HFF-Myc (cell line): ENCODE results near the gene BCORL1.

ENCODE experiments used
- DNase-seq: peaks from one replicate; pipeline ENCODE4 v3.0.0-alpha.2; 2011; ENCODE audit warnings: low read depth; ENCODE audit errors: extremely low read depth
- H3K4me3 ChIP-seq: replicated peaks from 2 replicates; pipeline ENCODE4 v1.5.1; 2011; ENCODE audit warnings: low read depth, mild to moderate bottlenecking, control low read depth, low read length
- CTCF ChIP-seq: IDR thresholded peaks from 2 replicates; pipeline ENCODE4 v1.5.1; 2012; ENCODE audit warnings: mild to moderate bottlenecking, low read depth, low read length, control low read depth; ENCODE audit errors: missing control alignments

Gene BCORL1

GRCh38 chrX:130106071-130106470 is 123.6 kb downstream of the BCORL1 start:
- H3K4me3 ChIP-seq = no peak overlapping the region
- no peak for DNase-seq
- no peak for TF ChIP-seq CTCF
